ENCODE results near the gene SMG6. TPM values are rescaled to one million over a fixed set of nuclear protein-coding genes. Genes with fewer than 3 reads are reported as not detected.

SMG6 gene
- total and polyA plus RNA-seq, 2 of the 13 experiments (the other 11 are each of a cell fraction or from before 2014, with no cell fraction given) = 4.6 to 14.6 TPM

DNA sequence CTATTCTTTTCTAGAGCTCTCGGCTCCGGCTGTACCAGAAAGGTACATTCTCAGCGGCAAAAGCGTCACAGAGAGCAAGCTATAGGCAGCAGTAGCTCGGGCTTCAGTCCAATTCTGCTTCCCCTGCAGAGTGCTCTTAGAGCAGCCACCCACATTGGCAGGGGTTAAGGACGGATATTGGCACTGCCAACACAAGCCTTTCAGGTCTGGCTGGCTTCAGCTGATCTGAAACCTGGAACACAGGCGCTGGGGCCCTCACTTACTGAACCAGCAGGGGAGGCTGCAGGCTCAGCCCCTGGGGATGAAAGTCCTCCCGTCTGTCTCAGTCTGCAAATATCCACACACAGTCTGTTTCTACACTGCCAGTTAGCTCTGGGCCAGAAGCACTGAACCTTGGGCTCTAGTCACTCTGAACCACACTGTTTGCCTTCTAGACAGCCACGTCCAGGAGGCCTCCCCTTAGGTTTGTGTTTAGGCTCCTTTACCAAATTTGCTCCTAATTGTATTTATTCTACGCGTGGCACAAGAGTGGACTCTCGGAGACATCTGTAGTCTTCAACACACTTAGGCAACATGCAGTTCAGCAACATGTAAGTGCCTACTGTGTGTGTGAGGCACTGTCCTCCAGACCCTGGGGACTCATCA lies 208.6 kb downstream of the SMG6 start (continued):
- TF ChIP-seq, protein P1, sequence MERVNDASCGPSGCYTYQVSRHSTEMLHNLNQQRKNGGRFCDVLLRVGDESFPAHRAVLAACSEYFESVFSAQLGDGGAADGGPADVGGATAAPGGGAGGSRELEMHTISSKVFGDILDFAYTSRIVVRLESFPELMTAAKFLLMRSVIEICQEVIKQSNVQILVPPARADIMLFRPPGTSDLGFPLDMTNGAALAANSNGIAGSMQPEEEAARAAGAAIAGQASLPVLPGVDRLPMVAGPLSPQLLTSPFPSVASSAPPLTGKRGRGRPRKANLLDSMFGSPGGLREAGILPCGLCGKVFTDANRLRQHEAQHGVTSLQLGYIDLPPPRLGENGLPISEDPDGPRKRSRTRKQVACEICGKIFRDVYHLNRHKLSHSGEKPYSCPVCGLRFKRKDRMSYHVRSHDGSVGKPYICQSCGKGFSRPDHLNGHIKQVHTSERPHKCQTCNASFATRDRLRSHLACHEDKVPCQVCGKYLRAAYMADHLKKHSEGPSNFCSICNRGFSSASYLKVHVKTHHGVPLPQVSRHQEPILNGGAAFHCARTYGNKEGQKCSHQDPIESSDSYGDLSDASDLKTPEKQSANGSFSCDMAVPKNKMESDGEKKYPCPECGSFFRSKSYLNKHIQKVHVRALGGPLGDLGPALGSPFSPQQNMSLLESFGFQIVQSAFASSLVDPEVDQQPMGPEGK (CRISPR knock-in tag; IDR thresholded peaks at IDR 0.05) = peak; percentile 28; the same call in 1 of the 2 replicates
- TF ChIP-seq NR2F6 (IDR thresholded peaks at IDR 0.05) (peak; percentile 30; the same call in 1 of the 2 replicates), NR2F6 (CRISPR knock-in tag; IDR thresholded peaks at IDR 0.05) (peak; percentile 47; the same call in 1 of the 2 replicates), TSC22D2 (CRISPR knock-in tag; IDR thresholded peaks at IDR 0.05; ENCODE audit: borderline replicate concordance) (no peak), ZNF878 (CRISPR knock-in tag; IDR thresholded peaks at IDR 0.05) (peak; percentile 81; the same call in 1 of the 2 replicates), MLLT10 (CRISPR knock-in tag; IDR thresholded peaks at IDR 0.05) (no peak), KDM3A (CRISPR knock-in tag; IDR thresholded peaks at IDR 0.05; ENCODE audit: low read depth) (peak; percentile 92; the same call in 1 of the 2 replicates), HNRNPL (IDR thresholded peaks at IDR 0.05; ENCODE audit: low read depth, low read length) (0 out of 2 replicates have a peak, but pooled peaks have one; percentile 48), ATF7-NPFF (CRISPR knock-in tag; IDR thresholded peaks at IDR 0.05; ENCODE audit: low read depth) (0 out of 2 replicates have a peak, but pooled peaks have one; percentile 34), ZMYM3 (CRISPR knock-in tag; IDR thresholded peaks at IDR 0.05) (peak; percentile 15; the same call in 1 of the 2 replicates), ARHGAP35 (CRISPR knock-in tag; IDR thresholded peaks at IDR 0.05; ENCODE audit: borderline replicate concordance) (0 out of 2 replicates have a peak, but pooled peaks have one; percentile 43), STAG1 (CRISPR knock-in tag; IDR thresholded peaks at IDR 0.05) (peak; percentile 97), SAFB2 (CRISPR knock-in tag; IDR thresholded peaks at IDR 0.05; ENCODE audit: borderline replicate concordance, low read depth) (no peak), SSRP1 (CRISPR knock-in tag; IDR thresholded peaks at IDR 0.05) (peak; percentile 80; the same call in 1 of the 2 replicates), TBP (CRISPR knock-in tag; IDR thresholded peaks at IDR 0.05) (no peak)
- TF ChIP-seq, protein P2, sequence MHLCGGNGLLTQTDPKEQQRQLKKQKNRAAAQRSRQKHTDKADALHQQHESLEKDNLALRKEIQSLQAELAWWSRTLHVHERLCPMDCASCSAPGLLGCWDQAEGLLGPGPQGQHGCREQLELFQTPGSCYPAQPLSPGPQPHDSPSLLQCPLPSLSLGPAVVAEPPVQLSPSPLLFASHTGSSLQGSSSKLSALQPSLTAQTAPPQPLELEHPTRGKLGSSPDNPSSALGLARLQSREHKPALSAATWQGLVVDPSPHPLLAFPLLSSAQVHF (CRISPR knock-in tag; IDR thresholded peaks at IDR 0.05) = no peak
- TF ChIP-seq, protein P3, sequence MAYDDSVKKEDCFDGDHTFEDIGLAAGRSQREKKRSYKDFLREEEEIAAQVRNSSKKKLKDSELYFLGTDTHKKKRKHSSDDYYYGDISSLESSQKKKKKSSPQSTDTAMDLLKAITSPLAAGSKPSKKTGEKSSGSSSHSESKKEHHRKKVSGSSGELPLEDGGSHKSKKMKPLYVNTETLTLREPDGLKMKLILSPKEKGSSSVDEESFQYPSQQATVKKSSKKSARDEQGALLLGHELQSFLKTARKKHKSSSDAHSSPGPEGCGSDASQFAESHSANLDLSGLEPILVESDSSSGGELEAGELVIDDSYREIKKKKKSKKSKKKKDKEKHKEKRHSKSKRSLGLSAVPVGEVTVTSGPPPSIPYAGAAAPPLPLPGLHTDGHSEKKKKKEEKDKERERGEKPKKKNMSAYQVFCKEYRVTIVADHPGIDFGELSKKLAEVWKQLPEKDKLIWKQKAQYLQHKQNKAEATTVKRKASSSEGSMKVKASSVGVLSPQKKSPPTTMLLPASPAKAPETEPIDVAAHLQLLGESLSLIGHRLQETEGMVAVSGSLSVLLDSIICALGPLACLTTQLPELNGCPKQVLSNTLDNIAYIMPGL (CRISPR knock-in tag; IDR thresholded peaks at IDR 0.05; ENCODE audit: borderline replicate concordance in 1 of 2, low read depth in 1 of 2) = peak; percentile 68 to 80; a peak in 3 of 4 replicates
- TF ChIP-seq, protein P4, sequence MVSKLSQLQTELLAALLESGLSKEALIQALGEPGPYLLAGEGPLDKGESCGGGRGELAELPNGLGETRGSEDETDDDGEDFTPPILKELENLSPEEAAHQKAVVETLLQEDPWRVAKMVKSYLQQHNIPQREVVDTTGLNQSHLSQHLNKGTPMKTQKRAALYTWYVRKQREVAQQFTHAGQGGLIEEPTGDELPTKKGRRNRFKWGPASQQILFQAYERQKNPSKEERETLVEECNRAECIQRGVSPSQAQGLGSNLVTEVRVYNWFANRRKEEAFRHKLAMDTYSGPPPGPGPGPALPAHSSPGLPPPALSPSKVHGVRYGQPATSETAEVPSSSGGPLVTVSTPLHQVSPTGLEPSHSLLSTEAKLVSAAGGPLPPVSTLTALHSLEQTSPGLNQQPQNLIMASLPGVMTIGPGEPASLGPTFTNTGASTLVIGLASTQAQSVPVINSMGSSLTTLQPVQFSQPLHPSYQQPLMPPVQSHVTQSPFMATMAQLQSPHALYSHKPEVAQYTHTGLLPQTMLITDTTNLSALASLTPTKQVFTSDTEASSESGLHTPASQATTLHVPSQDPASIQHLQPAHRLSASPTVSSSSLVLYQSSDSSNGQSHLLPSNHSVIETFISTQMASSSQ (IDR thresholded peaks at IDR 0.05; ENCODE audit: low read depth) = 0 out of 2 replicates have a peak, but pooled peaks have one; percentile 27
- TF ChIP-seq, protein P4 (CRISPR knock-in tag; IDR thresholded peaks at IDR 0.05; ENCODE audit: borderline replicate concordance) = peak; percentile 28; the same call in 1 of the 2 replicates
- TF ChIP-seq, protein P5, sequence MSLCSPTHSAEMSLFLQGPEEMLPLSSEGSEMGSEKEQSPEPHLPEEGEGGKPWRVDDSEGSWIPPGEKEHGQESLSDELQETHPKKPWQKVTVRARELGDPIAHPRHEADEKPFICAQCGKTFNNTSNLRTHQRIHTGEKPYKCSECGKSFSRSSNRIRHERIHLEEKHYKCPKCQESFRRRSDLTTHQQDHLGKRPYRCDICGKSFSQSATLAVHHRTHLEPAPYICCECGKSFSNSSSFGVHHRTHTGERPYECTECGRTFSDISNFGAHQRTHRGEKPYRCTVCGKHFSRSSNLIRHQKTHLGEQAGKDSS (CRISPR knock-in tag; IDR thresholded peaks at IDR 0.05; ENCODE audit: borderline replicate concordance, low read depth) = peak; percentile 81; the same call in 1 of the 2 replicates

Measured in HepG2 (cell line).